PFSK-1 (cell line): ENCODE data around the gene TARBP2. TPM values are rescaled to one million over a fixed set of nuclear protein-coding genes. Genes with fewer than 3 reads are reported as not detected.

ENCODE experiments used
- FOXP2 ChIP-seq: optimal IDR thresholded peaks from 2 replicates; pipeline ENCODE3; 2011; ENCODE audit warnings: borderline replicate concordance, control low read depth, inconsistent platforms; ENCODE audit not compliant: insufficient read depth; ENCODE audit errors: extremely low read length, extremely low read depth
- POLR2AphosphoS5 ChIP-seq: IDR thresholded peaks from 2 replicates; pipeline ENCODE4 v1.6.1; 2012; ENCODE audit warnings: low read depth, mild to moderate bottlenecking, control low read depth, low read length, moderate library complexity
- SIN3A ChIP-seq: IDR thresholded peaks from 2 replicates; pipeline ENCODE4 v1.6.1; 2012; ENCODE audit warnings: mild to moderate bottlenecking, low read length, moderate library complexity, borderline replicate concordance; ENCODE audit not compliant: insufficient read depth
- TAF1 ChIP-seq: IDR thresholded peaks from 2 replicates; pipeline ENCODE4 v1.6.1; 2012; ENCODE audit warnings: low read length, control low read depth, borderline replicate concordance; ENCODE audit not compliant: insufficient read depth
- polyA plus RNA-seq: library from polyadenylated mRNA; unstranded; fragments of >200 nt; gene quantifications from one replicate; pipeline ENCODE4 v1.2.1, GENCODE V29; 2012; ENCODE audit warnings: low read depth, missing spikeins; ENCODE audit not compliant: insufficient read length
- TF ChIP-seq, protein P1 (sequence below), 2 experiments: IDR thresholded peaks; 2 replicates each; pipeline versions ENCODE4 v1.6.1 to v1.8.0; 2011 to 2012; ENCODE audit warnings: low read depth in 2 of 2, low read length in 2 of 2, control low read depth in 1 of 2, inconsistent platforms in 1 of 2, mild to moderate bottlenecking in 1 of 2, moderate library complexity in 1 of 2; ENCODE audit not compliant: insufficient read depth in 1 of 2

The TARBP2 gene, protein sequence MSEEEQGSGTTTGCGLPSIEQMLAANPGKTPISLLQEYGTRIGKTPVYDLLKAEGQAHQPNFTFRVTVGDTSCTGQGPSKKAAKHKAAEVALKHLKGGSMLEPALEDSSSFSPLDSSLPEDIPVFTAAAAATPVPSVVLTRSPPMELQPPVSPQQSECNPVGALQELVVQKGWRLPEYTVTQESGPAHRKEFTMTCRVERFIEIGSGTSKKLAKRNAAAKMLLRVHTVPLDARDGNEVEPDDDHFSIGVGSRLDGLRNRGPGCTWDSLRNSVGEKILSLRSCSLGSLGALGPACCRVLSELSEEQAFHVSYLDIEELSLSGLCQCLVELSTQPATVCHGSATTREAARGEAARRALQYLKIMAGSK
- 65.6 TPM for polyA plus RNA-seq

GRCh38 chr12:53500776-53501614, at the start of gene TARBP2:
TARBP2 (plus strand) TSS chr12:53501283; CDS start chr12:53501409, 126 bp downstream.
- TF ChIP-seq, protein P1, sequence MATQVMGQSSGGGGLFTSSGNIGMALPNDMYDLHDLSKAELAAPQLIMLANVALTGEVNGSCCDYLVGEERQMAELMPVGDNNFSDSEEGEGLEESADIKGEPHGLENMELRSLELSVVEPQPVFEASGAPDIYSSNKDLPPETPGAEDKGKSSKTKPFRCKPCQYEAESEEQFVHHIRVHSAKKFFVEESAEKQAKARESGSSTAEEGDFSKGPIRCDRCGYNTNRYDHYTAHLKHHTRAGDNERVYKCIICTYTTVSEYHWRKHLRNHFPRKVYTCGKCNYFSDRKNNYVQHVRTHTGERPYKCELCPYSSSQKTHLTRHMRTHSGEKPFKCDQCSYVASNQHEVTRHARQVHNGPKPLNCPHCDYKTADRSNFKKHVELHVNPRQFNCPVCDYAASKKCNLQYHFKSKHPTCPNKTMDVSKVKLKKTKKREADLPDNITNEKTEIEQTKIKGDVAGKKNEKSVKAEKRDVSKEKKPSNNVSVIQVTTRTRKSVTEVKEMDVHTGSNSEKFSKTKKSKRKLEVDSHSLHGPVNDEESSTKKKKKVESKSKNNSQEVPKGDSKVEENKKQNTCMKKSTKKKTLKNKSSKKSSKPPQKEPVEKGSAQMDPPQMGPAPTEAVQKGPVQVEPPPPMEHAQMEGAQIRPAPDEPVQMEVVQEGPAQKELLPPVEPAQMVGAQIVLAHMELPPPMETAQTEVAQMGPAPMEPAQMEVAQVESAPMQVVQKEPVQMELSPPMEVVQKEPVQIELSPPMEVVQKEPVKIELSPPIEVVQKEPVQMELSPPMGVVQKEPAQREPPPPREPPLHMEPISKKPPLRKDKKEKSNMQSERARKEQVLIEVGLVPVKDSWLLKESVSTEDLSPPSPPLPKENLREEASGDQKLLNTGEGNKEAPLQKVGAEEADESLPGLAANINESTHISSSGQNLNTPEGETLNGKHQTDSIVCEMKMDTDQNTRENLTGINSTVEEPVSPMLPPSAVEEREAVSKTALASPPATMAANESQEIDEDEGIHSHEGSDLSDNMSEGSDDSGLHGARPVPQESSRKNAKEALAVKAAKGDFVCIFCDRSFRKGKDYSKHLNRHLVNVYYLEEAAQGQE (IDR thresholded peaks at IDR 0.05; ENCODE audit: insufficient read depth in 1 of 2, low read depth in 2 of 2, low read length in 2 of 2) = 0 out of 4 replicates have a peak, but pooled peaks of 1 of the 2 experiments have one; percentile 18
- TF ChIP-seq FOXP2 (no peak), POLR2AphosphoS5 (peak; percentile 90), TAF1 (peak; percentile 68; the same call in 1 of the 2 replicates), SIN3A (no peak)

DNA sequence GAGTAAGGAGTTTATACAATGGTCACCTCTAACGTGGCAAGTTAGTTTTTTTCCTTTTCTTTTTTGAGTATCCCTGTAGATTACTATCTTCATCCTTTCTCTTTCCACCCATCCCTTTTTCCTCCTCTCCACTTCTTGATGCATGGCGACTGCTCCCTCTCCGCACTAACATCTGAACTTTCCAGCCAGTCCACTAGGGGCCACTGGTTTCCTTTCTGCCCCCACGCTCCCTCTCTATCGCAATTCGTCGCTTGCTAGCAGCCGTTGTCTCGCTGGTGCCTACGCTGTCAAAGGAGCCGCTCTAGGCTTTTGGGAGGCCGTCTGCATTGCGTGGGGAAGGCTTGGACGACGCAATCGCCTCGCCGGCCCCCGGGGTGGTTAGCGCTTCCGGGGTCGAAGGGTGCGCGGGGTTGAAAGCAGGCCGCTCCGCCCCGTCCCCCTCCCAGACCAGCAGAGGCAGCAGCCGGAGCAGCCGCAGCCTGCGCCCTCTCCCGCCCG, 49.4 kb upstream of the TARBP2 start, which contains the start of gene PCBP2:
Gene PCBP2, plus strand, starts transcription at position 442 of the 498 bp plus-strand sequence. CDS start 2,699 bp downstream, outside the sequence.
- TF ChIP-seq SIN3A (no peak), FOXP2 (peak; percentile 83), TAF1 (peak; percentile 73; the same call in 1 of the 2 replicates), POLR2AphosphoS5 (peak; percentile 71)
- TF ChIP-seq, protein P1 (IDR thresholded peaks at IDR 0.05; ENCODE audit: insufficient read depth in 1 of 2, low read depth in 2 of 2, low read length in 2 of 2) = no peak

GRCh38 chr12:53452159-53453077, 48.7 kb upstream of the TARBP2 start:
- TF ChIP-seq FOXP2 (no peak), SIN3A (peak; percentile 42; the same call in 1 of the 2 replicates)

- TF ChIP-seq, protein P1 (IDR thresholded peaks at IDR 0.05; ENCODE audit: insufficient read depth in 1 of 2, low read depth in 2 of 2, low read length in 2 of 2) = no peak
- TF ChIP-seq POLR2AphosphoS5 = 0 out of 2 replicates have a peak, but pooled peaks have one; percentile 5
Observed at GRCh38 chr12:53453953-53454640, 47.0 kb upstream of the TARBP2 start.
